ENCODE results near the gene TSHZ2. TPM values are rescaled to one million over a fixed set of nuclear protein-coding genes. Genes with fewer than 3 reads are reported as not detected.

The TSHZ2 gene
- total and polyA plus RNA-seq, 9 of the 15 experiments (the other 6 are each of a cell fraction or from before 2014, with no cell fraction given) = 0.03 to 0.20 (median 0.05) TPM; not detected in 4

DNA sequence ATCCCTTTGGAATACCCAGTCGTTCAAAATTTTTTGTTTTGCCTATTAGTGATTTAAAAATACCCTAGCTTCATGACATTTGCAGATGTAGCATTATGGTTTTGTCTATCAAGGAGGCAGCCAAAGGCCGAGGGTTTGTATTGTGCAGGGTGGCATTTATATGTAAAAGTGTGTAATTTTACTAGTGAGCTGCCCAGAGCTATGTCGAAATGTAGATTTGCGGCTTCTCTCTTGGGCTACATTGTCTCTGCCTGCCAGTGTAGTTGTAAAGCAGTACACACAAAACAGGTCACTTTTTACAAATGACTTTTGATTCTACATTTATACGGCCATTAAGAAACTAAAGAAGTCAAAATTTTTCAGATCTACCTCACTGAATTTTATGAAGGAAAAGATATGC lies 87.7 kb downstream of the TSHZ2 start:
- Histone ChIP-seq H3K27ac (ENCODE audit: extremely low read depth, low read depth, low read length) (no peak overlapping the region), H3K4me1 (replicated peaks in 1 of 2; ENCODE audit: control insufficient read depth in 2 of 2, insufficient read depth in 2 of 2, low read length in 2 of 2) (no peaks in the 10 kb centered on the region), H3K9ac (ENCODE audit: insufficient read depth in 1 of 2, low read depth in 2 of 2, low read length in 2 of 2) (no peak overlapping the region), H2AFZ (ENCODE audit: low read depth, low read length) (no peak overlapping the region), H3K9me1 (ENCODE audit: control insufficient read depth, insufficient read depth, low read length) (no peaks in the 10 kb centered on the region), H3K79me2 (ENCODE audit: control insufficient read depth, insufficient read depth, low read length) (no peaks in the 10 kb centered on the region), H4K20me1 (replicated peaks; ENCODE audit: control insufficient read depth, insufficient read depth, low read length) (no peaks in the 10 kb centered on the region), H3K9me3 (replicated peaks; ENCODE audit: control insufficient read depth, insufficient read depth, low read depth, low read length) (no peaks in the 10 kb centered on the region), H3K36me3 (ENCODE audit: control insufficient read depth, insufficient read depth, low read length) (no peaks in the 10 kb centered on the region), H3K4me2 (ENCODE audit: insufficient read depth, low read length) (no peak overlapping the region), H3K27me3 (ENCODE audit: control insufficient read depth in 2 of 2, insufficient read depth in 2 of 2, low read length in 2 of 2) (no peaks in the 10 kb centered on the region; a peak in 1 of 5 replicates), H3K4me3 (no peak overlapping the region)
- FAIRE-seq (no peak), ATAC-seq (no peak), DNase-seq (ENCODE audit: extremely low read depth in 1 of 4, low spot score in 3 of 4) (no peak)
- no peak for TF ChIP-seq NUFIP1 (IDR thresholded peaks at IDR 0.05; ENCODE audit: partially characterized antibody)
- TF ChIP-seq, protein P1, sequence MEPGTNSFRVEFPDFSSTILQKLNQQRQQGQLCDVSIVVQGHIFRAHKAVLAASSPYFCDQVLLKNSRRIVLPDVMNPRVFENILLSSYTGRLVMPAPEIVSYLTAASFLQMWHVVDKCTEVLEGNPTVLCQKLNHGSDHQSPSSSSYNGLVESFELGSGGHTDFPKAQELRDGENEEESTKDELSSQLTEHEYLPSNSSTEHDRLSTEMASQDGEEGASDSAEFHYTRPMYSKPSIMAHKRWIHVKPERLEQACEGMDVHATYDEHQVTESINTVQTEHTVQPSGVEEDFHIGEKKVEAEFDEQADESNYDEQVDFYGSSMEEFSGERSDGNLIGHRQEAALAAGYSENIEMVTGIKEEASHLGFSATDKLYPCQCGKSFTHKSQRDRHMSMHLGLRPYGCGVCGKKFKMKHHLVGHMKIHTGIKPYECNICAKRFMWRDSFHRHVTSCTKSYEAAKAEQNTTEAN (CRISPR knock-in tag; IDR thresholded peaks at IDR 0.05) = no peak
- TF ChIP-seq, protein P2, sequence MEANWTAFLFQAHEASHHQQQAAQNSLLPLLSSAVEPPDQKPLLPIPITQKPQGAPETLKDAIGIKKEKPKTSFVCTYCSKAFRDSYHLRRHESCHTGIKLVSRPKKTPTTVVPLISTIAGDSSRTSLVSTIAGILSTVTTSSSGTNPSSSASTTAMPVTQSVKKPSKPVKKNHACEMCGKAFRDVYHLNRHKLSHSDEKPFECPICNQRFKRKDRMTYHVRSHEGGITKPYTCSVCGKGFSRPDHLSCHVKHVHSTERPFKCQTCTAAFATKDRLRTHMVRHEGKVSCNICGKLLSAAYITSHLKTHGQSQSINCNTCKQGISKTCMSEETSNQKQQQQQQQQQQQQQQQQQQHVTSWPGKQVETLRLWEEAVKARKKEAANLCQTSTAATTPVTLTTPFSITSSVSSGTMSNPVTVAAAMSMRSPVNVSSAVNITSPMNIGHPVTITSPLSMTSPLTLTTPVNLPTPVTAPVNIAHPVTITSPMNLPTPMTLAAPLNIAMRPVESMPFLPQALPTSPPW (CRISPR knock-in tag; IDR thresholded peaks at IDR 0.05) = no peak
- TF ChIP-seq KLF6 (CRISPR knock-in tag; IDR thresholded peaks at IDR 0.05; ENCODE audit: borderline replicate concordance) = no peak
- in situ Hi-C loops (cut with MboI) (no loop called here), intact Hi-C loops (cut with micrococcal nuclease) (no loop called here)
- WGBS (ENCODE audit: insufficient coverage, low coverage, missing lambda C conversion rate) = 1% methylated on average over 5 of the region's 5 CpGs
- ChIA-PET POLR2A (no interaction called here), CTCF (ENCODE audit: low intra/inter-chr PET ratio) (no interaction called here)
- no TSS peak for BruUV-seq (replicated peaks)
